Lower leg skin (tissue), 3 donors: Measurements from ENCODE around the gene RAB3GAP2.

Experiments
- CTCF ChIP-seq, 3 donors: fragments of 450-650 bp; IDR thresholded peaks; one replicate each; pipeline ENCODE4 v1.5.1; 2016; ENCODE audit warnings: antibody characterized with exemption in 3 of 3, mild to moderate bottlenecking in 3 of 3, moderate library complexity in 2 of 3
- POLR2A ChIP-seq, 2 donors: fragments of 450-650 bp; IDR thresholded peaks; one replicate each; pipeline ENCODE4 v1.6.1; 2016 to 2017; ENCODE audit warnings: antibody characterized with exemption in 2 of 2, mild to moderate bottlenecking in 1 of 2, moderate library complexity in 1 of 2

- TF ChIP-seq CTCF (IDR thresholded peaks at IDR 0.05) (no peak), POLR2A (IDR thresholded peaks at IDR 0.05) (no peak)
These were observed 115.6 kb downstream of the RAB3GAP2 start for GRCh38 chr1:220156620-220157146.
